Measurements from ENCODE around the gene ERICH6B.

Gene ERICH6B

DNA sequence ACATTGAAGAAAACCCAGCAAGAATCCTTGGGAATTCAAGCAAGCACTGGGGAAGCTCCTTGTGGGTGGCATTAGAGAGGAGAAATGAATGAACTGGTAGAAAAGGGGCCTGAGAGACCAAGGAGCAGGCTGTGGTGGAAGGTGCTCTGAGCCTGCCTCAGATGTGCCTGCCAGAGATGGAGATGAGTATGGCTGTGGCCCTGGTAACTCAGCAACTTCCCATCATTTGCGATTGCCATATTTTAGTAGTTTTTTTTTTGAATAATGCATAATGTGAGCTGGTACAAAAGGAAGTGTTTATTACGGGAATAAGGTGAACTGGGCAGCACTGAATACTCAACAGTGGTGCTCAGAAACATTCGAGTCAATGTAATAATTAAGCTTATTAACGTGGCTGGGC lies 39.1 kb downstream of the ERICH6B start:
- Histone ChIP-seq H4K8ac (ENCODE audit: low read depth, low read length) (no peak overlapping the region), H3K27ac (replicated peaks; ENCODE audit: low read length) (no peak overlapping the region), H3K14ac (ENCODE audit: low read length) (no peak overlapping the region), H3K36me3 (replicated peaks in 1 of 2; ENCODE audit: control insufficient read depth in 2 of 2, insufficient read depth in 2 of 2, low read length in 2 of 2) (no peaks in the 10 kb centered on the region), H3K4me1 (ENCODE audit: control insufficient read depth in 2 of 2, insufficient read depth in 1 of 2, low read depth in 1 of 2, low read length in 2 of 2) (no peaks in the 10 kb centered on the region), H3K79me1 (ENCODE audit: low read depth, low read length) (no peaks in the 10 kb centered on the region), H3K9ac (ENCODE audit: low read depth, low read length, poor library complexity) (no peak overlapping the region), H3K23ac (ENCODE audit: low read depth, low read length, poor library complexity) (no peak overlapping the region), H2BK120ac (ENCODE audit: low read depth, low read length) (no peak overlapping the region), H2BK12ac (ENCODE audit: low read length) (no peak overlapping the region), H2AFZ (ENCODE audit: low read length) (no peak overlapping the region), H3K4me3 (ENCODE audit: low read length in 2 of 2) (no peak overlapping the region), H3K27me3 (ENCODE audit: control insufficient read depth in 3 of 3, insufficient read depth in 3 of 3, low read depth in 1 of 3, low read length in 3 of 3) (peaks cover 0 to 2% (median 0%) of the 10 kb centered on the region in 3 experiments), H3K9me3 (replicated peaks in 1 of 2; ENCODE audit: control insufficient read depth in 2 of 2, insufficient read depth in 1 of 2, low read depth in 1 of 2, low read length in 2 of 2) (no peaks in the 10 kb centered on the region), H4K91ac (ENCODE audit: low read depth, low read length, poor library complexity) (no peak overlapping the region), H2BK15ac (ENCODE audit: low read length) (no peak overlapping the region), H3K4me2 (ENCODE audit: insufficient read depth, low read length, poor library complexity, severe bottlenecking) (no peak overlapping the region), H2AK5ac (ENCODE audit: low read depth, low read length) (no peak overlapping the region), H3K4ac (ENCODE audit: low read length) (no peak overlapping the region), H3K18ac (ENCODE audit: low read length) (no peak overlapping the region), H2BK5ac (ENCODE audit: low read length) (no peak overlapping the region)
- no CpG with 5 or more reads among the region's 4 CpGs for WGBS, 2 donors (ENCODE audit: extremely low coverage in 2 of 2, insufficient read length in 2 of 2, insufficient replicate concordance in 1 of 2)
- no peak for DNase-seq (ENCODE audit: low spot score)

DNA sequence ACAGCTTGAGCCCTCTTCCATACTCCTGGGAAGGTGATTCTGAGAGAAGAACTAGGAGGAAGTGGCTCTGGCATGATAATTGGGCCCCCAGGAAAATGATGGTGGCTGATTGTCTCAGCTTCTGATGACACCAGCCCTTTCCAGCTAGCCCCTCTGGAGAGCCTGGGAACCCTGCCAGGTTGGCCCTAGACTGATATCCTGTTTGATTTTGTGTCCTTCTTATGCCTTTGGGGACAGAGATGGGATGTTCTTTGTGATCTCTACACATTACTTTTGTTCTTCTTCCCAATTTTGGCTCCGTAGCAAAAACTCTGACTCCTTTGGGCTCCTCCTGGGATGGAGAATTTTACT lies 39.7 kb downstream of the ERICH6B start:
- Histone ChIP-seq H3K27ac (replicated peaks; ENCODE audit: low read length) (no peak overlapping the region), H3K4me1 (ENCODE audit: control insufficient read depth in 2 of 2, insufficient read depth in 1 of 2, low read depth in 1 of 2, low read length in 2 of 2) (no peaks in the 10 kb centered on the region), H3K79me1 (ENCODE audit: low read depth, low read length) (no peaks in the 10 kb centered on the region), H3K4me3 (ENCODE audit: low read length in 2 of 2) (no peak overlapping the region), H2BK15ac (ENCODE audit: low read length) (no peak overlapping the region), H2BK5ac (ENCODE audit: low read length) (no peak overlapping the region), H2AK5ac (ENCODE audit: low read depth, low read length) (no peak overlapping the region), H2BK12ac (ENCODE audit: low read length) (no peak overlapping the region), H4K8ac (ENCODE audit: low read depth, low read length) (no peak overlapping the region), H3K14ac (ENCODE audit: low read length) (no peak overlapping the region), H3K9ac (ENCODE audit: low read depth, low read length, poor library complexity) (no peak overlapping the region), H3K4ac (ENCODE audit: low read length) (no peak overlapping the region), H2BK120ac (ENCODE audit: low read depth, low read length) (no peak overlapping the region), H3K27me3 (ENCODE audit: control insufficient read depth in 3 of 3, insufficient read depth in 3 of 3, low read depth in 1 of 3, low read length in 3 of 3) (peaks cover 0 to 4% (median 0%) of the 10 kb centered on the region in 3 experiments), H3K9me3 (replicated peaks in 1 of 2; ENCODE audit: control insufficient read depth in 2 of 2, insufficient read depth in 1 of 2, low read depth in 1 of 2, low read length in 2 of 2) (peaks cover 0 to 2% of the 10 kb centered on the region in 2 donors), H2AFZ (ENCODE audit: low read length) (no peak overlapping the region), H3K23ac (ENCODE audit: low read depth, low read length, poor library complexity) (no peak overlapping the region), H4K91ac (ENCODE audit: low read depth, low read length, poor library complexity) (no peak overlapping the region), H3K4me2 (ENCODE audit: insufficient read depth, low read length, poor library complexity, severe bottlenecking) (no peak overlapping the region), H3K36me3 (replicated peaks in 1 of 2; ENCODE audit: control insufficient read depth in 2 of 2, insufficient read depth in 2 of 2, low read length in 2 of 2) (no peaks in the 10 kb centered on the region), H3K18ac (ENCODE audit: low read length) (no peak overlapping the region)
- no CpG with 5 or more reads among the region's 1 CpG for WGBS, 2 donors (ENCODE audit: extremely low coverage in 2 of 2, insufficient read length in 2 of 2, insufficient replicate concordance in 1 of 2)
- no peak for DNase-seq (ENCODE audit: low spot score)

DNA sequence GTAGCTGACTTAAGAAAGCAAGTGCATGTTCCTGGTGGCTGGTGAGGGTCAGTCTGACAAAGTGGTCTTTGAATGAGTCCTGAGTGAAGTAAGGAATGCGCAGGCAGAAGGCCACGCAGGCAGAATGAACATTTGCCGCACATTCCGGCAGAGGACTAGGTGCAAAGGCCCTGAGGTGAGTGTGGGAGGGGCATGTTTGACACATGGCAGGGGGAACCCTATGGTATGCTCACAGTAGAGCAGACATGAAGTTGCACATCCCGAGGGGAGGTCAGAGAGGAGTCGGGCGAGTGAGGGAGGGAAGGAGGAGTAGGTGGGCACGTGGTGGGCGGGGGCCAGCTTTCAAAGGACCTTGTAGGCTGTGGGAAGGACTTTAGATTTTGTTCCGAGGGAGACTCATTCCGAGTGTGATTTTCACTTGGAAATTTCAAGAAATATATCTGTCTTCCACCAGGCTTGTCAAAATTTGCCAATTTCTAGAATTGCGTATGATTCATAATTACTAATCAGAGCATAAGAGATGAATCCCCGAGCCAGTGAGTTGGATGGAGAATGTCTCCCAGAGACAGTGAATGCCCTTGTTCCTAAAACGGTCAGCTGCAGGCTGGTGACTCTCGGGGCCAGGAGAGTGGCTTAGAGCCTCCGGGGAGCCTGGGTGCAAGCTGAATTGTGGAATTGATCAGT lies 40.3 kb downstream of the ERICH6B start:
- no peak overlapping the region for H2AK5ac ChIP-seq (ENCODE audit: low read depth, low read length)
- H3K4me2 ChIP-seq (ENCODE audit: insufficient read depth, low read length, poor library complexity, severe bottlenecking): no peak overlapping the region
- H2AFZ ChIP-seq (ENCODE audit: low read length): no peak overlapping the region
- no peak overlapping the region for H3K23ac ChIP-seq (ENCODE audit: low read depth, low read length, poor library complexity)
- H2BK5ac ChIP-seq (ENCODE audit: low read length): no peak overlapping the region
- no peak overlapping the region for H3K27ac ChIP-seq (replicated peaks; ENCODE audit: low read length)
- H2BK15ac ChIP-seq (ENCODE audit: low read length): no peak overlapping the region
- H3K4me1 ChIP-seq (ENCODE audit: control insufficient read depth in 2 of 2, insufficient read depth in 1 of 2, low read depth in 1 of 2, low read length in 2 of 2): no peaks in the 10 kb centered on the region
- no CpG with 5 or more reads among the region's 16 CpGs for WGBS, 2 donors (ENCODE audit: extremely low coverage in 2 of 2, insufficient read length in 2 of 2, insufficient replicate concordance in 1 of 2)
- H3K18ac ChIP-seq (ENCODE audit: low read length): no peak overlapping the region
- H4K91ac ChIP-seq (ENCODE audit: low read depth, low read length, poor library complexity): no peak overlapping the region
- no peaks in the 10 kb centered on the region for H3K79me1 ChIP-seq (ENCODE audit: low read depth, low read length)
- no peak for DNase-seq (ENCODE audit: low spot score)
- no peak overlapping the region for H3K14ac ChIP-seq (ENCODE audit: low read length)
- peaks cover 0 to 8% (median 0%) of the 10 kb centered on the region in 3 experiments for H3K27me3 ChIP-seq (ENCODE audit: control insufficient read depth in 3 of 3, insufficient read depth in 3 of 3, low read depth in 1 of 3, low read length in 3 of 3)
- H3K36me3 ChIP-seq (replicated peaks in 1 of 2; ENCODE audit: control insufficient read depth in 2 of 2, insufficient read depth in 2 of 2, low read length in 2 of 2): no peaks in the 10 kb centered on the region
- peaks cover 0 to 5% of the 10 kb centered on the region in 2 donors for H3K9me3 ChIP-seq (replicated peaks in 1 of 2; ENCODE audit: control insufficient read depth in 2 of 2, insufficient read depth in 1 of 2, low read depth in 1 of 2, low read length in 2 of 2)
- no peak overlapping the region for H2BK12ac ChIP-seq (ENCODE audit: low read length)
- H2BK120ac ChIP-seq (ENCODE audit: low read depth, low read length): no peak overlapping the region
- H3K4ac ChIP-seq (ENCODE audit: low read length): no peak overlapping the region
- H3K9ac ChIP-seq (ENCODE audit: low read depth, low read length, poor library complexity): no peak overlapping the region
- H4K8ac ChIP-seq (ENCODE audit: low read depth, low read length): no peak overlapping the region
- no peak overlapping the region for H3K4me3 ChIP-seq (ENCODE audit: low read length in 2 of 2)

DNA sequence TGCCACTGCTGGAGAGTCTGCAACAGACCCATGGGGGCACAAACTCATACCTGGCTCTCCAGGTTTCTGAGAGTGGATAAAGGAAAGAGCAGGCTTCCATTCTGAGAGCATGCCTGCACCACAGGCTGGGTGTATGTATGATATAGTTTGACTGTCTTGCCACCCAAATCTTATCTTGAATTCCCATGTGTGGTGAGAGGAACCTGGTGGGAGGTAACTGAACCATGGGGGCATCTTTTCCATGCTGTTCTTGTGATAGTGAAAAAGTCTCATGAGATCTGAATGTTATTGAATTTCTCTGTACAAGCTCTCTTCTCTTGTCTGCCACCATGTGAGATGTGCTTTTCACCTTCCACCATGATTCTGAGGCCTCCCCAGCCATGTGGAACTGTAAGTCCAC lies 50.2 kb downstream of the ERICH6B start:
- no peak overlapping the region for H2AFZ ChIP-seq (ENCODE audit: low read length)
- no peak overlapping the region for H3K9ac ChIP-seq (ENCODE audit: low read depth, low read length, poor library complexity)
- no peaks in the 10 kb centered on the region for H3K36me3 ChIP-seq (replicated peaks in 1 of 2; ENCODE audit: control insufficient read depth in 2 of 2, insufficient read depth in 2 of 2, low read length in 2 of 2)
- H3K4me1 ChIP-seq (ENCODE audit: control insufficient read depth in 2 of 2, insufficient read depth in 1 of 2, low read depth in 1 of 2, low read length in 2 of 2): peaks cover 0 to 11% of the 10 kb centered on the region in 2 donors
- H3K4me2 ChIP-seq (ENCODE audit: insufficient read depth, low read length, poor library complexity, severe bottlenecking): no peak overlapping the region
- H3K4me3 ChIP-seq (ENCODE audit: low read length in 2 of 2): no peak overlapping the region
- H2BK15ac ChIP-seq (ENCODE audit: low read length): no peak overlapping the region
- H3K79me1 ChIP-seq (ENCODE audit: low read depth, low read length): no peaks in the 10 kb centered on the region
- no peak overlapping the region for H3K4ac ChIP-seq (ENCODE audit: low read length)
- no peak overlapping the region for H3K27ac ChIP-seq (replicated peaks; ENCODE audit: low read length)
- H3K9me3 ChIP-seq (replicated peaks in 1 of 2; ENCODE audit: control insufficient read depth in 2 of 2, insufficient read depth in 1 of 2, low read depth in 1 of 2, low read length in 2 of 2): no peaks in the 10 kb centered on the region
- H2BK120ac ChIP-seq (ENCODE audit: low read depth, low read length): no peak overlapping the region
- no peak overlapping the region for H3K23ac ChIP-seq (ENCODE audit: low read depth, low read length, poor library complexity)
- no peak overlapping the region for H4K91ac ChIP-seq (ENCODE audit: low read depth, low read length, poor library complexity)
- H2BK12ac ChIP-seq (ENCODE audit: low read length): no peak overlapping the region
- no peak overlapping the region for H2BK5ac ChIP-seq (ENCODE audit: low read length)
- H4K8ac ChIP-seq (ENCODE audit: low read depth, low read length): no peak overlapping the region
- H3K18ac ChIP-seq (ENCODE audit: low read length): no peak overlapping the region
- no peak overlapping the region for H3K14ac ChIP-seq (ENCODE audit: low read length)
- no peak overlapping the region for H2AK5ac ChIP-seq (ENCODE audit: low read depth, low read length)
- peaks cover 0 to 7% (median 0%) of the 10 kb centered on the region in 3 experiments for H3K27me3 ChIP-seq (ENCODE audit: control insufficient read depth in 3 of 3, insufficient read depth in 3 of 3, low read depth in 1 of 3, low read length in 3 of 3)
- DNase-seq (ENCODE audit: low spot score): no peak
